Cardiac muscle cell (in vitro differentiated cells and primary cell): ENCODE data around the gene VPS35L. TPM values are rescaled to one million over a fixed set of nuclear protein-coding genes. Genes with fewer than 3 reads are reported as not detected.
A peak's percentile ranks its signal among the peaks of the same experiment; 100 is the strongest.

Source experiments
- DNase-seq, 2 donors: peaks; one replicate each; pipeline versions ENCODE4 v3.0.0 to v3.0.0-alpha.2; 2010 to 2017; ENCODE audit warnings: low read depth in 1 of 2, low spot score in 1 of 2
- H3K27ac ChIP-seq: fragments of 200-600 bp; sonication (generic); 2 replicates; pipeline ENCODE4 v1.5.1; 2016
- H3K27me3 ChIP-seq: fragments of 200-600 bp; sonication (generic); 2 replicates; pipeline ENCODE4 v1.6.0; 2016; ENCODE audit warnings: control low read depth
- H3K36me3 ChIP-seq: fragments of 200-600 bp; sonication (generic); 2 replicates; pipeline ENCODE4 v1.5.1; 2016; ENCODE audit warnings: control low read depth
- H3K4me1 ChIP-seq: fragments of 200-600 bp; sonication (generic); 2 replicates; pipeline ENCODE4 v1.8.1; 2017; ENCODE audit warnings: low read depth, mild to moderate bottlenecking, mixed run types
- H3K4me3 ChIP-seq: fragments of 200-600 bp; sonication (generic); 2 replicates; pipeline ENCODE4 v1.5.1; 2016; ENCODE audit warnings: mild to moderate bottlenecking
- H3K9me3 ChIP-seq: fragments of 200-600 bp; sonication (generic); 2 replicates; pipeline ENCODE4 v1.5.1; 2017; ENCODE audit warnings: low read depth, mild to moderate bottlenecking, control low read depth
- polyA plus RNA-seq: library from polyadenylated mRNA; unstranded; fragments of >200 nt; fragmentation: Nextera tagmentation; extraction: Ambion mirVana; gene quantifications from 2 replicates; pipeline ENCODE4 v1.2.1, GENCODE V29; 2016
- total RNA-seq: library from RNA; depleted of rRNA; stranded (reverse); fragments of >200 nt; gene quantifications from 2 replicates; pipeline ENCODE4 v1.2.3, GENCODE V29; 2016
- TF ChIP-seq, protein P1 (sequence below): IDR thresholded peaks from 2 replicates; pipeline ENCODE4 v1.5.1; 2012; ENCODE audit warnings: low read depth, mild to moderate bottlenecking, low read length

The VPS35L gene
- total and polyA plus RNA-seq, 2 experiments from 2014 or later, result 31.5 to 61.6 TPM

- DNase-seq, result no peak
- H3K4me1 ChIP-seq, result no peaks in the 10 kb centered on the region
- no peaks in the 10 kb centered on the region for H3K36me3 ChIP-seq
- no peak overlapping the region for H3K27ac ChIP-seq
- no peaks in the 10 kb centered on the region for H3K27me3 ChIP-seq
- H3K9me3 ChIP-seq, result no peaks in the 10 kb centered on the region
- TF ChIP-seq, protein P1, sequence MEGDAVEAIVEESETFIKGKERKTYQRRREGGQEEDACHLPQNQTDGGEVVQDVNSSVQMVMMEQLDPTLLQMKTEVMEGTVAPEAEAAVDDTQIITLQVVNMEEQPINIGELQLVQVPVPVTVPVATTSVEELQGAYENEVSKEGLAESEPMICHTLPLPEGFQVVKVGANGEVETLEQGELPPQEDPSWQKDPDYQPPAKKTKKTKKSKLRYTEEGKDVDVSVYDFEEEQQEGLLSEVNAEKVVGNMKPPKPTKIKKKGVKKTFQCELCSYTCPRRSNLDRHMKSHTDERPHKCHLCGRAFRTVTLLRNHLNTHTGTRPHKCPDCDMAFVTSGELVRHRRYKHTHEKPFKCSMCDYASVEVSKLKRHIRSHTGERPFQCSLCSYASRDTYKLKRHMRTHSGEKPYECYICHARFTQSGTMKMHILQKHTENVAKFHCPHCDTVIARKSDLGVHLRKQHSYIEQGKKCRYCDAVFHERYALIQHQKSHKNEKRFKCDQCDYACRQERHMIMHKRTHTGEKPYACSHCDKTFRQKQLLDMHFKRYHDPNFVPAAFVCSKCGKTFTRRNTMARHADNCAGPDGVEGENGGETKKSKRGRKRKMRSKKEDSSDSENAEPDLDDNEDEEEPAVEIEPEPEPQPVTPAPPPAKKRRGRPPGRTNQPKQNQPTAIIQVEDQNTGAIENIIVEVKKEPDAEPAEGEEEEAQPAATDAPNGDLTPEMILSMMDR, result no peak
- no peak overlapping the region for H3K4me3 ChIP-seq
These were observed 43.5 kb downstream of the VPS35L start for GRCh38 chr16:19598805-19599510.

GRCh38 chr16:19599968-19600716 lies 44.6 kb downstream of the VPS35L start:
- H3K4me3 ChIP-seq, result no peak overlapping the region

DNA sequence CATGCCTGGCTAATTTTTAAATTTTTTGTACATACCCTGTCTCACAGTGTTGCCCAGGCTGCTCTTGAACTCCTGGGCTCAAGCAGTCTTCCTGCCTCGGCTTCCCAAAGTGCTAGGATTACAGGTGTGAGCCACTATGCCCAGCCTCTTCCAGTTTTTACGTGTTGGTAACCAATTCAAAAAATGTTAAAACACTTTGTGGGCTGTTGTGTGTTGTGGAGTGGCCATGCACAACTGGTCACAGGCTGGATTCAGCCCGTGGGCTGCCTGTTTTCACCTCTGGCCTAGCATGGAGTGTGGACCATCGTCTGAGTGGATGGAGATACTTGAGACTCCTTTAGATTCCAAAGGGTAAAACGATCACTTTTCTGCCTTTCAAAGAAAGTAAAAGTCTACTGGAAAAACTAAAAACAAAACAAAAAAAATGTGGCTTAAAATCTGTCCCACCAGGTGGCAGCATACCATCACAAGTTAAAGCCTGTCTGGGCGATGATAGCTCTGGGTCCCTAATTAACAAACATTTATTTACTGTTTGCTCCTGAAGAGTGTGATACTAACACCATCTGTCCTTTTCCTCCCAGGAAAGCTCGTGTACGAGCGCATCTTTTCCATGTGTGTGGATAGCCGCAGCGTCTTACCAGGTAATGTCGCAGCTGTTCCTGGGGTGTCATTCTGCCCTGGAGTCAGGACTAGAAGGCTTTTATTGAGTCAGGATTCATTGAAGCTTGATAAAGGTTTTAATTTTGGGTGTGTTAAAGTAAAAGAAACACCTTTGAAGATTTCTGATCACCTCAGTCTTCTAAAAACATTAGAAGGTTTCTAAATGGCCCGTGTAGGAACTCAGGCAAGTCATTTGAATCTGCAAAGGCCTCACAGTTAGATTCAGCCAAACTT lies 45.8 kb downstream of the VPS35L start:
- Histone ChIP-seq H3K4me3 (no peak overlapping the region), H3K36me3 (no peaks in the 10 kb centered on the region), H3K4me1 (no peaks in the 10 kb centered on the region), H3K27ac (no peak overlapping the region), H3K9me3 (no peaks in the 10 kb centered on the region), H3K27me3 (no peaks in the 10 kb centered on the region)
- TF ChIP-seq, protein P1, result peak; percentile 61
- DNase-seq, result peak; percentile 43 to 67

More at GRCh38 chr16:19599968-19600716, 44.6 kb downstream of the VPS35L start:
- TF ChIP-seq, protein P1, result no peak
- H3K4me1 ChIP-seq, result no peaks in the 10 kb centered on the region
- no peak overlapping the region for H3K27ac ChIP-seq
- no peaks in the 10 kb centered on the region for H3K36me3 ChIP-seq
- no peaks in the 10 kb centered on the region for H3K9me3 ChIP-seq
- no peaks in the 10 kb centered on the region for H3K27me3 ChIP-seq
- DNase-seq, result no peak

- TF ChIP-seq, protein P1, result no peak
- Histone ChIP-seq H3K4me3 (no peak overlapping the region), H3K9me3 (no peaks in the 10 kb centered on the region), H3K36me3 (no peaks in the 10 kb centered on the region), H3K4me1 (no peaks in the 10 kb centered on the region), H3K27me3 (no peaks in the 10 kb centered on the region), H3K27ac (no peak overlapping the region)
- DNase-seq, result no peak
These were observed 49.4 kb downstream of the VPS35L start for GRCh38 chr16:19604911-19605310.

GRCh38 chr16:19605701-19606100 lies 50.2 kb downstream of the VPS35L start:
- Histone ChIP-seq H3K4me1 (no peaks in the 10 kb centered on the region), H3K36me3 (no peaks in the 10 kb centered on the region), H3K9me3 (no peaks in the 10 kb centered on the region), H3K4me3 (no peak overlapping the region), H3K27ac (no peak overlapping the region), H3K27me3 (no peaks in the 10 kb centered on the region)
- TF ChIP-seq, protein P1, result no peak
- no peak for DNase-seq
